ENCODE results near the gene MACROD2. TPM values are rescaled to one million over a fixed set of nuclear protein-coding genes. Genes with fewer than 3 reads are reported as not detected.

The MACROD2 gene
- total RNA-seq, 2 donors from 2014 or later = 0.95 to 4.2 TPM

- Histone ChIP-seq H3K36me3 (no peaks in the 10 kb centered on the region), H3K4me1 (ENCODE audit: control insufficient read depth in 1 of 2, low read depth in 2 of 2) (no peaks in the 10 kb centered on the region), H3K9me3 (no peaks in the 10 kb centered on the region), H3K4me3 (no peak overlapping the region), H3K27ac (no peak overlapping the region), H3K27me3 (replicated peaks; ENCODE audit: insufficient read depth) (no peaks in the 10 kb centered on the region)
- no peak for ATAC-seq (ENCODE audit: insufficient number of reproducible peaks, low FRiP score, low read depth)
- DNase-seq (ENCODE audit: low spot score) = no peak
- TF ChIP-seq, protein P1, sequence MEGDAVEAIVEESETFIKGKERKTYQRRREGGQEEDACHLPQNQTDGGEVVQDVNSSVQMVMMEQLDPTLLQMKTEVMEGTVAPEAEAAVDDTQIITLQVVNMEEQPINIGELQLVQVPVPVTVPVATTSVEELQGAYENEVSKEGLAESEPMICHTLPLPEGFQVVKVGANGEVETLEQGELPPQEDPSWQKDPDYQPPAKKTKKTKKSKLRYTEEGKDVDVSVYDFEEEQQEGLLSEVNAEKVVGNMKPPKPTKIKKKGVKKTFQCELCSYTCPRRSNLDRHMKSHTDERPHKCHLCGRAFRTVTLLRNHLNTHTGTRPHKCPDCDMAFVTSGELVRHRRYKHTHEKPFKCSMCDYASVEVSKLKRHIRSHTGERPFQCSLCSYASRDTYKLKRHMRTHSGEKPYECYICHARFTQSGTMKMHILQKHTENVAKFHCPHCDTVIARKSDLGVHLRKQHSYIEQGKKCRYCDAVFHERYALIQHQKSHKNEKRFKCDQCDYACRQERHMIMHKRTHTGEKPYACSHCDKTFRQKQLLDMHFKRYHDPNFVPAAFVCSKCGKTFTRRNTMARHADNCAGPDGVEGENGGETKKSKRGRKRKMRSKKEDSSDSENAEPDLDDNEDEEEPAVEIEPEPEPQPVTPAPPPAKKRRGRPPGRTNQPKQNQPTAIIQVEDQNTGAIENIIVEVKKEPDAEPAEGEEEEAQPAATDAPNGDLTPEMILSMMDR (IDR thresholded peaks at IDR 0.05) = no peak
These were observed 2048.6 kb downstream of the MACROD2 start for GRCh38 chr20:16043931-16044330.

GRCh38 chr20:16048876-16049275 is 2053.6 kb downstream of the MACROD2 start:
- ATAC-seq (ENCODE audit: insufficient number of reproducible peaks, low FRiP score, low read depth) = no peak
- no peak for DNase-seq (ENCODE audit: low spot score)
- Histone ChIP-seq H3K4me1 (ENCODE audit: control insufficient read depth in 1 of 2, low read depth in 2 of 2) (no peaks in the 10 kb centered on the region), H3K27ac (no peak overlapping the region), H3K4me3 (no peak overlapping the region), H3K27me3 (replicated peaks; ENCODE audit: insufficient read depth) (no peaks in the 10 kb centered on the region), H3K9me3 (no peaks in the 10 kb centered on the region), H3K36me3 (no peaks in the 10 kb centered on the region)
- TF ChIP-seq, protein P1 (IDR thresholded peaks at IDR 0.05) = no peak

DNA sequence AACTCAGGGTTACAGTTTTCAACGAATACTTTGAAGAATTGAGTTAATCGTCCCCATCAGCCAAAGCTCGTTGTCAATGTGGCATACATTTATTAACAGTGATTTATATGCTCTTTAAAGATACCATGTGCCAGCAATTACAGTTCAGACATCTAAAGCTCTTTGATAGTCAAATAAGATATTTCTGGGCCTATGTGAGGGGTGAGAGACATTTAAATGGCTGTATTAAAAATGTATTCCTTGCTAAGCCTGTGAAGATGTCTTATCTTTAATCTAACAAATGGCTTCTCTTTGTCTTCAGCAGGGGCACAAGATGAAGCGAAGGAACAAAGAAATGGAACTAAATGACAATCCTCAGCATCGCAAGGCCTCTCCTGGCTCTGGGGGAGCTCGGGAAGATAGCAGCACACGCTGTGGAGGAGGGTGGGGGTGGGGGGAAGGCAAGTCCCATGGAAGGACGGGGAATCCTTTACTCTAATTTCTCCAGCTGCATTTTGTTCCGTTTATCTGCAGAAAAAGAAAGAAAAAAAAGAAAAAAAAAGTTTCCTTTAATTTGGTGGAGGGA is 2054.3 kb downstream of the MACROD2 start:
- no peak for ATAC-seq (ENCODE audit: insufficient number of reproducible peaks, low FRiP score, low read depth)
- TF ChIP-seq, protein P1 (IDR thresholded peaks at IDR 0.05) = no peak

GRCh38 chr20:16050366-16050765 is 2055.1 kb downstream of the MACROD2 start:
- no peak overlapping the region for H3K4me3 ChIP-seq

More for the DNA sequence above, 2054.3 kb downstream of the MACROD2 start:
- Histone ChIP-seq H3K27ac (no peak overlapping the region), H3K4me3 (no peak overlapping the region), H3K27me3 (replicated peaks; ENCODE audit: insufficient read depth) (no peaks in the 10 kb centered on the region), H3K36me3 (no peaks in the 10 kb centered on the region), H3K9me3 (no peaks in the 10 kb centered on the region), H3K4me1 (ENCODE audit: control insufficient read depth in 1 of 2, low read depth in 2 of 2) (no peaks in the 10 kb centered on the region)
- no peak for DNase-seq (ENCODE audit: low spot score)

DNA sequence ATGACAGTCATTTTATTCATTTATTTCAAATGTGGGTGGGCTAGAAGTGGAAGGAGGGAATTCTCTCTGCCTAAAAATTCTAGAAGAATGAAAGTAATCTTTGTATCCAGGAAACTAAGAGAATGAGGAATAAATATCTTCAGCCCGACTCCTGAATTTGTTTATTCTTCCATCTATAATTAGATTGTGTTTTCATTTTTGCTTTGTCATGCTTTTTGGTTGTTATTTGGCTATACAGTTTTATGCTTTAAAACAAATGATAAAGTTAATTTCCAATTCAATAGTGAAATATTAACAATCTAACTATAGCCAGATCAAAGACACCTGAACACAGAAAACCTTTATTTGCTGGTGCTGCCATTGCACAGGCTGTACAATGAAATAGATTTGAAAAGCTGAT is 2056.7 kb downstream of the MACROD2 start:
- Histone ChIP-seq H3K36me3 (no peaks in the 10 kb centered on the region), H3K27me3 (replicated peaks; ENCODE audit: insufficient read depth) (no peaks in the 10 kb centered on the region), H3K9me3 (no peaks in the 10 kb centered on the region), H3K4me1 (ENCODE audit: control insufficient read depth in 1 of 2, low read depth in 2 of 2) (no peaks in the 10 kb centered on the region), H3K27ac (no peak overlapping the region), H3K4me3 (no peak overlapping the region)
- no peak for DNase-seq (ENCODE audit: low spot score)
- TF ChIP-seq, protein P1 (IDR thresholded peaks at IDR 0.05) = no peak
- ATAC-seq (ENCODE audit: insufficient number of reproducible peaks, low FRiP score, low read depth) = no peak

More at GRCh38 chr20:16050366-16050765, 2055.1 kb downstream of the MACROD2 start:
- Histone ChIP-seq H3K27me3 (replicated peaks; ENCODE audit: insufficient read depth) (no peaks in the 10 kb centered on the region), H3K4me1 (ENCODE audit: control insufficient read depth in 1 of 2, low read depth in 2 of 2) (no peaks in the 10 kb centered on the region), H3K9me3 (no peaks in the 10 kb centered on the region), H3K27ac (no peak overlapping the region), H3K36me3 (no peaks in the 10 kb centered on the region)
- ATAC-seq (ENCODE audit: insufficient number of reproducible peaks, low FRiP score, low read depth) (no peak), DNase-seq (ENCODE audit: low spot score) (no peak)
- TF ChIP-seq, protein P1 (IDR thresholded peaks at IDR 0.05) = no peak
